ENCODE results near the gene COL1A2.

COL1A2 gene

GRCh38 chr7:94426980-94427875 is 32.5 kb downstream of the COL1A2 start:
- no peaks in the 10 kb centered on the region for H3K4me1 ChIP-seq (ENCODE audit: control insufficient read depth in 2 of 2, insufficient read depth in 2 of 2, low read length in 2 of 2)
- no peak overlapping the region for H3K9ac ChIP-seq (ENCODE audit: low read depth in 1 of 2, low read length in 2 of 2)
- H3K27me3 ChIP-seq (ENCODE audit: control insufficient read depth in 2 of 2, insufficient read depth in 2 of 2, low read length in 2 of 2) = no peaks in the 10 kb centered on the region
- H3K4me3 ChIP-seq (ENCODE audit: low read length in 2 of 2) = no peak overlapping the region
- no peak overlapping the region for H3K27ac ChIP-seq (ENCODE audit: low read depth in 2 of 2, low read length in 2 of 2)
- H3K9me3 ChIP-seq (ENCODE audit: control insufficient read depth in 2 of 2, low read length in 2 of 2) = no peaks in the 10 kb centered on the region
- H3K36me3 ChIP-seq (ENCODE audit: control insufficient read depth in 2 of 2, insufficient read depth in 2 of 2, low read length in 2 of 2) = peaks cover 0 to 4% of the 10 kb centered on the region in 2 donors

DNA sequence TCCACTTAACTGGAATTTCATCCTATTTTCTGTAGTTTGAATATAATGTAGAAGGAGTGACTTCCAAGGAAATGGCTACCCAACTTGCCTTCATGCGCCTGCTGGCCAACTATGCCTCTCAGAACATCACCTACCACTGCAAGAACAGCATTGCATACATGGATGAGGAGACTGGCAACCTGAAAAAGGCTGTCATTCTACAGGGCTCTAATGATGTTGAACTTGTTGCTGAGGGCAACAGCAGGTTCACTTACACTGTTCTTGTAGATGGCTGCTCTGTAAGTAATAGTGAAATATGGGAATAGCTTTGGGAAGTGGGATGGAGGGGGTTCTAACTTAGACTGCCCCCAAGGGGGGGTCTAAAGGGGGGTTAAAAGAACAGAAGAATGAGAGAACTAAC is 34.5 kb downstream of the COL1A2 start:
- Histone ChIP-seq H3K4me3 (ENCODE audit: low read length in 2 of 2) (no peak overlapping the region), H3K27me3 (ENCODE audit: control insufficient read depth in 2 of 2, insufficient read depth in 2 of 2, low read length in 2 of 2) (no peaks in the 10 kb centered on the region), H3K4me1 (ENCODE audit: control insufficient read depth in 2 of 2, insufficient read depth in 2 of 2, low read length in 2 of 2) (no peaks in the 10 kb centered on the region), H3K9ac (ENCODE audit: low read depth in 1 of 2, low read length in 2 of 2) (no peak overlapping the region), H3K27ac (ENCODE audit: low read depth in 2 of 2, low read length in 2 of 2) (no peak overlapping the region), H3K36me3 (ENCODE audit: control insufficient read depth in 2 of 2, insufficient read depth in 2 of 2, low read length in 2 of 2) (peaks cover 0 to 4% of the 10 kb centered on the region in 2 donors), H3K9me3 (ENCODE audit: control insufficient read depth in 2 of 2, low read length in 2 of 2) (no peaks in the 10 kb centered on the region)

DNA sequence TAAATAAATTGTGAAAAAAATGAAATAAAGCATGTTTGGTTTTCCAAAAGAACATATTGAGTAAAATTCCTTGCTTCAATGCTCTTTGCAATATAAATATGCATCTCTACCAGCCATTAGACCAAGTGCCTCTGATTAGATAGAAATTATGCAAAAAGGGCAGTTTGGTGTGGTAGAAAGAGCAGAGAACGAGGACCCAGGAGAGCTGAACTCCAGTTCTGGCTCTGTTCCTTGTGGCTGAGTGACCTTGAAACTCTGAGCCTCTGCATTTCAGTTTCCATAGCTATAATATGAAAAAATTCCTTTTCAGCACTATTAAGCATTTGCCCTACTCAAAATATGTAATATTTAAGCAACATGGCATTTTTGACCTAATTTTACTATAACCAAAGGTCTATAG is 36.5 kb downstream of the COL1A2 start:
- Histone ChIP-seq H3K27me3 (ENCODE audit: control insufficient read depth in 2 of 2, insufficient read depth in 2 of 2, low read length in 2 of 2) (no peaks in the 10 kb centered on the region), H3K27ac (ENCODE audit: low read depth in 2 of 2, low read length in 2 of 2) (no peak overlapping the region), H3K9ac (ENCODE audit: low read depth in 1 of 2, low read length in 2 of 2) (no peak overlapping the region), H3K4me3 (ENCODE audit: low read length in 2 of 2) (no peak overlapping the region), H3K9me3 (ENCODE audit: control insufficient read depth in 2 of 2, low read length in 2 of 2) (no peaks in the 10 kb centered on the region), H3K36me3 (ENCODE audit: control insufficient read depth in 2 of 2, insufficient read depth in 2 of 2, low read length in 2 of 2) (no peaks in the 10 kb centered on the region), H3K4me1 (ENCODE audit: control insufficient read depth in 2 of 2, insufficient read depth in 2 of 2, low read length in 2 of 2) (no peaks in the 10 kb centered on the region)

- H3K9ac ChIP-seq (ENCODE audit: low read depth in 1 of 2, low read length in 2 of 2) = no peak overlapping the region
- no peak overlapping the region for H3K4me3 ChIP-seq (ENCODE audit: low read length in 2 of 2)
- H3K36me3 ChIP-seq (ENCODE audit: control insufficient read depth in 2 of 2, insufficient read depth in 2 of 2, low read length in 2 of 2) = no peaks in the 10 kb centered on the region
- no peaks in the 10 kb centered on the region for H3K9me3 ChIP-seq (ENCODE audit: control insufficient read depth in 2 of 2, low read length in 2 of 2)
- no peaks in the 10 kb centered on the region for H3K4me1 ChIP-seq (ENCODE audit: control insufficient read depth in 2 of 2, insufficient read depth in 2 of 2, low read length in 2 of 2)
- no peak overlapping the region for H3K27ac ChIP-seq (ENCODE audit: low read depth in 2 of 2, low read length in 2 of 2)
- no peaks in the 10 kb centered on the region for H3K27me3 ChIP-seq (ENCODE audit: control insufficient read depth in 2 of 2, insufficient read depth in 2 of 2, low read length in 2 of 2)
Measured at GRCh38 chr7:94431619-94432280, 37.1 kb downstream of the COL1A2 start.

DNA sequence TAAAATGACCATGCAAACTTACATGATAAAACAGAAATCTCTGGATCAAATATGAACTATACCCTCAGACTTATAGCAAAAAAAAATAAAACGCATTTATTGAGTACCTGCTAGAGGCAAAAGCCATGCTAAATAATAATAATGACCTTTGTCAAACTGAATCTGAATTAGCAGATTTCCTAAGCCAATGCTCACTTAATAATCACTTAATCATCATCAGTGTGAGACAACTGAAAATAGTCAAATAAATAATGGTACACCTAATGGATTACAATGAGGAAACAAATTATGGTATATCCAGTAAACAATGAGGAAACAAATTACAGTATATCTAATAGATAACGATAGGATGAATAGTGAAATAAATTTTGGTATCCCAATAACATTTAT is 37.6 kb downstream of the COL1A2 start:
- Histone ChIP-seq H3K27ac (ENCODE audit: low read depth in 2 of 2, low read length in 2 of 2) (no peak overlapping the region), H3K4me3 (ENCODE audit: low read length in 2 of 2) (no peak overlapping the region), H3K9ac (ENCODE audit: low read depth in 1 of 2, low read length in 2 of 2) (no peak overlapping the region), H3K36me3 (ENCODE audit: control insufficient read depth in 2 of 2, insufficient read depth in 2 of 2, low read length in 2 of 2) (no peaks in the 10 kb centered on the region), H3K27me3 (ENCODE audit: control insufficient read depth in 2 of 2, insufficient read depth in 2 of 2, low read length in 2 of 2) (no peaks in the 10 kb centered on the region), H3K9me3 (ENCODE audit: control insufficient read depth in 2 of 2, low read length in 2 of 2) (no peaks in the 10 kb centered on the region), H3K4me1 (ENCODE audit: control insufficient read depth in 2 of 2, insufficient read depth in 2 of 2, low read length in 2 of 2) (no peaks in the 10 kb centered on the region)

DNA sequence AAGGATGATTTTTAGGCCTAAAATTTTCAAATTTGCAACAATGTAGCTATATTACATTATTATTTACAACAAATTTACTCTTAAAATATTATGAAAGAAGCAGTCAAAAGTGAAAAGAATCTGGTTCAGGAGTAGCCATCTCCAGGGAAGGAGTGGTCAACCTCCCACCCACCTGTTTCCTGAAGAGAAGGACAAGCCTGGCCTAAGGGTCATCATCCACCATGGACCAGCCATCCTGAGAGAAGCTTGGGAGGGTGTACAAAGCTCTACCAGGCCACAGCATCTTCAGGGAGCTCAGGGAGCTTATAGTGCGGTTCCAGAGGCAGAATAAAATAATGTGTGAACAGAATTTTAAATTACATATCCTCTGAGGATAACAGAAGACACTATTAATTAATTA is 38.1 kb downstream of the COL1A2 start:
- Histone ChIP-seq H3K27ac (ENCODE audit: low read depth in 2 of 2, low read length in 2 of 2) (no peak overlapping the region), H3K4me1 (ENCODE audit: control insufficient read depth in 2 of 2, insufficient read depth in 2 of 2, low read length in 2 of 2) (no peaks in the 10 kb centered on the region), H3K27me3 (ENCODE audit: control insufficient read depth in 2 of 2, insufficient read depth in 2 of 2, low read length in 2 of 2) (no peaks in the 10 kb centered on the region), H3K4me3 (ENCODE audit: low read length in 2 of 2) (no peak overlapping the region), H3K36me3 (ENCODE audit: control insufficient read depth in 2 of 2, insufficient read depth in 2 of 2, low read length in 2 of 2) (no peaks in the 10 kb centered on the region), H3K9me3 (ENCODE audit: control insufficient read depth in 2 of 2, low read length in 2 of 2) (no peaks in the 10 kb centered on the region), H3K9ac (ENCODE audit: low read depth in 1 of 2, low read length in 2 of 2) (no peak overlapping the region)

DNA sequence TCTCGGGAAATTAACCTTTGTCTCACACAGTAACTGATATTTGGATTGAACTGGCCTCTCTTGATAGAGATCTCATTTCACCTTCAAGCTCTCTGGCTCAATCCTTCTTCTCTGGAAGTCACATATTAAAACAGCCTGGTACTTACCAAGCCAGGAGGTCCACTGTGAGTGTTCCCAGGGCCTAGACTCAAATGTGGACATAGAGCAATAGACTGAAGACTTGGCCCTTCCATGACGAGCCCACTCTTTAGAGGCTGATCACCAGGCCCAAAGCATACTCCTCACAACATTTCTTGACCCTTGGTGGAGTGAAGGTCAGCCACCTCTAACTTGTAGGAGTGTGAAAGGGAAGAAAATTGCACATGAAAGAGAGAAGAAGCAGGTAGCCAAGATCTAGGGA is 38.5 kb downstream of the COL1A2 start:
- Histone ChIP-seq H3K36me3 (ENCODE audit: control insufficient read depth in 2 of 2, insufficient read depth in 2 of 2, low read length in 2 of 2) (no peaks in the 10 kb centered on the region), H3K27ac (ENCODE audit: low read depth in 2 of 2, low read length in 2 of 2) (no peak overlapping the region), H3K9me3 (ENCODE audit: control insufficient read depth in 2 of 2, low read length in 2 of 2) (no peaks in the 10 kb centered on the region), H3K9ac (ENCODE audit: low read depth in 1 of 2, low read length in 2 of 2) (no peak overlapping the region), H3K4me1 (ENCODE audit: control insufficient read depth in 2 of 2, insufficient read depth in 2 of 2, low read length in 2 of 2) (no peaks in the 10 kb centered on the region), H3K4me3 (ENCODE audit: low read length in 2 of 2) (no peak overlapping the region), H3K27me3 (ENCODE audit: control insufficient read depth in 2 of 2, insufficient read depth in 2 of 2, low read length in 2 of 2) (no peaks in the 10 kb centered on the region)

- H3K27me3 ChIP-seq (ENCODE audit: control insufficient read depth in 2 of 2, insufficient read depth in 2 of 2, low read length in 2 of 2) = no peaks in the 10 kb centered on the region
- H3K4me3 ChIP-seq (ENCODE audit: low read length in 2 of 2) = no peak overlapping the region
Measured at GRCh38 chr7:94434042-94434441, 39.3 kb downstream of the COL1A2 start.

GRCh38 chr7:94436018-94436604 is 41.4 kb downstream of the COL1A2 start:
- Histone ChIP-seq H3K4me3 (ENCODE audit: low read length in 2 of 2) (no peak overlapping the region), H3K27ac (ENCODE audit: low read depth in 2 of 2, low read length in 2 of 2) (no peak overlapping the region)

More at GRCh38 chr7:94434042-94434441, 39.3 kb downstream of the COL1A2 start:
- Histone ChIP-seq H3K36me3 (ENCODE audit: control insufficient read depth in 2 of 2, insufficient read depth in 2 of 2, low read length in 2 of 2) (no peaks in the 10 kb centered on the region), H3K9me3 (ENCODE audit: control insufficient read depth in 2 of 2, low read length in 2 of 2) (no peaks in the 10 kb centered on the region), H3K9ac (ENCODE audit: low read depth in 1 of 2, low read length in 2 of 2) (no peak overlapping the region), H3K4me1 (ENCODE audit: control insufficient read depth in 2 of 2, insufficient read depth in 2 of 2, low read length in 2 of 2) (no peaks in the 10 kb centered on the region), H3K27ac (ENCODE audit: low read depth in 2 of 2, low read length in 2 of 2) (no peak overlapping the region)

DNA sequence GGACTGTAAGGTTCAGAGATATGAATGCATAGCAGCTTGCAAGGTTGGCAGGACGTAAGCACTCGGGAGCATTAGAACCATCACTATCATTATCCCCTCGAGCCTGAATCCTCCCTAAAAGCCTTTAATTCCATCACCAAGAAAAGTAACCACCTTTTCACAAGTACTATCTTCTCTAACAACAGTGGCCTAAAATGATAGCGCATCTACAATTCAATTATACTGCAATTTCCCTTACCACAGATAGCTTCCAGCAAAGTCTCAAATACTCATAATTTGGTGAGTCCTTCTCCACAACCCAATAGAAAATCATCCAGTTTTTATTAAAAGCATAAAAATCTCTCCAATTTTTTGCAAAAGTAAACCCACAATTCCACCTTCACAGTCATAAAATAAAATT is 42.0 kb downstream of the COL1A2 start:
- no peak overlapping the region for H3K4me3 ChIP-seq (ENCODE audit: low read length in 2 of 2)
- no peaks in the 10 kb centered on the region for H3K36me3 ChIP-seq (ENCODE audit: control insufficient read depth in 2 of 2, insufficient read depth in 2 of 2, low read length in 2 of 2)
- H3K9ac ChIP-seq (ENCODE audit: low read depth in 1 of 2, low read length in 2 of 2) = no peak overlapping the region
- no peaks in the 10 kb centered on the region for H3K27me3 ChIP-seq (ENCODE audit: control insufficient read depth in 2 of 2, insufficient read depth in 2 of 2, low read length in 2 of 2)
- H3K4me1 ChIP-seq (ENCODE audit: control insufficient read depth in 2 of 2, insufficient read depth in 2 of 2, low read length in 2 of 2) = peaks cover 4 to 5% of the 10 kb centered on the region in 2 donors
- no peaks in the 10 kb centered on the region for H3K9me3 ChIP-seq (ENCODE audit: control insufficient read depth in 2 of 2, low read length in 2 of 2)
- no peak overlapping the region for H3K27ac ChIP-seq (ENCODE audit: low read depth in 2 of 2, low read length in 2 of 2)

More at GRCh38 chr7:94436018-94436604, 41.4 kb downstream of the COL1A2 start:
- Histone ChIP-seq H3K36me3 (ENCODE audit: control insufficient read depth in 2 of 2, insufficient read depth in 2 of 2, low read length in 2 of 2) (no peaks in the 10 kb centered on the region), H3K27me3 (ENCODE audit: control insufficient read depth in 2 of 2, insufficient read depth in 2 of 2, low read length in 2 of 2) (no peaks in the 10 kb centered on the region), H3K9ac (ENCODE audit: low read depth in 1 of 2, low read length in 2 of 2) (no peak overlapping the region), H3K9me3 (ENCODE audit: control insufficient read depth in 2 of 2, low read length in 2 of 2) (no peaks in the 10 kb centered on the region), H3K4me1 (ENCODE audit: control insufficient read depth in 2 of 2, insufficient read depth in 2 of 2, low read length in 2 of 2) (peaks cover 4 to 5% of the 10 kb centered on the region in 2 donors)
